ENCODE results near the gene WNT5A. TPM values are rescaled to one million over a fixed set of nuclear protein-coding genes. Genes with fewer than 3 reads are reported as not detected.

Gene WNT5A
- total and polyA plus RNA-seq, 9 of the 15 experiments (the other 6 are each of a cell fraction or from before 2014, with no cell fraction given): 0.11 TPM; not detected in 8

DNA sequence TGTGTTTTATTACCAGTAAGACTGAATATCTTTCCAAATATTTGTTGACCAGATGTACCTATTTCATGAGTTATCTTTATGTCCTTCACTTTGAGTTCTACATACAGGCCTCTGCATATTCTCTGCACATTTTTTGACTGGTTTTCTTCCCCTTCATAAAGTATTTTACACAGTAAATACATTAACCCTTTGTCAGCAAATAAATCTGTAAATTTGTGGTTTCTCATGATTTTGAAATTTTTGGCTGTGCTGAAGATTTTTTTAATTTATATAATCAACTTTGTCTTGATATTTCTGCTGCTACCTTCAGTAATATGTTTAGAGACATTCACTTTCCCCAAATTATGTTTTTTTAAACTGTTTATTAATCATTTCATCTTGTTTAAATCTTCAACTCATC is 50.5 kb downstream of the WNT5A start (continued):
- TF ChIP-seq ZNF780A (CRISPR knock-in tag; IDR thresholded peaks at IDR 0.05): no peak

- no peaks in the 10 kb centered on the region for H3K9me1 ChIP-seq (ENCODE audit: control insufficient read depth, insufficient read depth, low read length)
- no peak overlapping the region for H3K27ac ChIP-seq (ENCODE audit: extremely low read depth, low read depth, low read length)
- H3K9me3 ChIP-seq (replicated peaks; ENCODE audit: control insufficient read depth, insufficient read depth, low read depth, low read length): no peaks in the 10 kb centered on the region
- POLR2A ChIA-PET: no interaction called here
- H2AFZ ChIP-seq (ENCODE audit: low read depth, low read length): no peak overlapping the region
- no peaks in the 10 kb centered on the region for H3K36me3 ChIP-seq (ENCODE audit: control insufficient read depth, insufficient read depth, low read length)
- no peak overlapping the region for H3K4me3 ChIP-seq
- no peaks in the 10 kb centered on the region for H3K79me2 ChIP-seq (ENCODE audit: control insufficient read depth, insufficient read depth, low read length)
- no peaks in the 10 kb centered on the region for H3K4me1 ChIP-seq (replicated peaks in 1 of 2; ENCODE audit: control insufficient read depth in 2 of 2, insufficient read depth in 2 of 2, low read length in 2 of 2)
- intact Hi-C loops (cut with micrococcal nuclease) (no loop called here), in situ Hi-C loops (cut with MboI) (no loop called here)
- WGBS (ENCODE audit: insufficient coverage, low coverage, missing lambda C conversion rate): 0% methylated on average over 8 of the region's 8 CpGs
- H3K9ac ChIP-seq (ENCODE audit: insufficient read depth in 1 of 2, low read depth in 2 of 2, low read length in 2 of 2): no peak overlapping the region
- TF ChIP-seq LCOR (CRISPR knock-in tag; IDR thresholded peaks at IDR 0.05) (no peak), HCFC1 (IDR thresholded peaks at IDR 0.05; ENCODE audit: low read depth, low read length) (no peak), CLOCK (CRISPR knock-in tag; IDR thresholded peaks at IDR 0.05; ENCODE audit: borderline replicate concordance) (no peak), ETV5 (CRISPR knock-in tag; IDR thresholded peaks at IDR 0.05; ENCODE audit: low read depth) (no peak), FOXA1 (IDR thresholded peaks at IDR 0.05; ENCODE audit: borderline replicate concordance) (no peak), FOXM1 (IDR thresholded peaks at IDR 0.05; ENCODE audit: low read depth) (no peak), FOXM1 (CRISPR knock-in tag; IDR thresholded peaks at IDR 0.05; ENCODE audit: low read depth) (no peak), OTX1 (CRISPR knock-in tag; IDR thresholded peaks at IDR 0.05) (no peak)
- no peaks in the 10 kb centered on the region for H4K20me1 ChIP-seq (replicated peaks; ENCODE audit: control insufficient read depth, insufficient read depth, low read length)
- CTCF ChIA-PET (ENCODE audit: low intra/inter-chr PET ratio): no interaction called here
- no peak for FAIRE-seq
- H3K27me3 ChIP-seq (ENCODE audit: control insufficient read depth in 2 of 2, insufficient read depth in 2 of 2, low read length in 2 of 2): no peaks in the 10 kb centered on the region
- no TSS peak for BruUV-seq (replicated peaks)
- no peak for DNase-seq (ENCODE audit: extremely low read depth in 1 of 4, low spot score in 3 of 4)
- H3K4me2 ChIP-seq (ENCODE audit: insufficient read depth, low read length): no peak overlapping the region
- ATAC-seq: no peak
Measured at GRCh38 chr3:55435491-55435890, 51.6 kb downstream of the WNT5A start.

Measured in K562 (cell line).